HG03159 (cell line): ENCODE data around the gene EEFSEC.

Source experiments
- ATAC-seq: cut with Tn5 transposase; IDR thresholded peaks from one replicate; pipeline ENCODE4 v1.9.1; 2021; ENCODE audit warnings: mild to moderate bottlenecking, moderate library complexity; ENCODE audit not compliant: unreplicated experiment

Gene EEFSEC

DNA sequence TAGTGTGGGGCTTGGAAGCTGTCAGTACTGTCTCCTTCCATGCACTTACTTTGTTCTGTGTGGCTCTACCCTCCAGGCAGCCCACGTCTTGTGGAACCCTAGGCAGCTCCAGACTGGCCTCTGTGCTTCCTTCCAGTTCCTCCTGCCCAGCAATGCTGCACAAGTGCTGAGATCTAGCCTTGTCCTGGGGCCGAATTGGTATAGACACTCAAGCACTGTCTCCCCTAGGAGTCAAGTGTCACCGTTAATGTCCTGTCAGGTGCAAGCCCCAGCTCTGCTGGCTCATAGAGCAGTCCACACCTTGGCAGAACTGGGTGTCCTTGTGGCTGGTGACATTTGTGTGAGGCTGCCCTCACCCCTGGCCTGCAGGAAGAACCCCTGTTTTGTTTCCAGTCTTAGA, 130.1 kb downstream of the EEFSEC start:
- no peak for ATAC-seq

DNA sequence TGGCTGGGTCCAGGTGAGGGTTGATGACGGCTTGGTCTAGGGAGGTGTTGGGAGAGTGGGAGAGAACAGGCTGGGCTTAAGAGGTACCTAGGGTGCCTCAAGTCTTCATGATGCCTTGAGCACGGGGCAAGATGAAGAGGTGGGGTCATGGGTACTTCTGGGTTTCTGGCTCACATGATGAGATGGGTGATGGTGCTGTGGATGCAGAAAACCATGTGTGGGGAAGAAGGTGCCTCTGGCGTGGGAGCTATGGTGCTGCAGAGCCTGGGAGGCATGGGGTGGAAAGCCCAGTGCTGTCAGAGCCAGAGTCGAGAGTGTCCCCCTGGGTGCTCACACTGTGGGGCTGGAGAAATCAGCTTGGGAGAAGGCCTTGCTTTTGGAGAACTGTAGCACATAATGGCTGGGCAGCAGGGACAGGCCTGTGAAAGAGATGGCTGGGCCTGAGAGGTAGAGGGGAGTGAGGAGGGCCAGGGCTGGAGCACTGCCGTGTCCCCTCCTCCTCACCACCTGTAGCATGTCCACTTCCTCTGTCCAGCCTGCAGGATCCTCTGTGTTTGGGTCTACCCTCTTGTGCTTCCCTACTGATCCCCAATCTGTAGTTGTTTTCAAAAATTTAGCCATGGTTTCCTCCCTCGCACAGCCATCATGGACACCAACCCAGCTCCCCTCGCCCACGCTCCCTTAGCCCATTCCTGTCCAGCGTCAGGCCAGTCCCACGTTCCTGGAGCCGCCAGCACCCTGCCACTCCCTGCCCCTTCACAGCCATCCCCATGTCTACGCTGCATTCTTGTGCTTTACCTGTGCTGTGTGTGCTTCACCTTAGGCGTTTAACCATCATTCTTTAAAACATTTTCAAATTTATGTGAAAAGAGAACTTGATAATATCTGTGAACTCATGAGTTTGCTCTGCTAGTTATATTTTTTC, 132.0 kb downstream of the EEFSEC start:
- ATAC-seq, result no peak

DNA sequence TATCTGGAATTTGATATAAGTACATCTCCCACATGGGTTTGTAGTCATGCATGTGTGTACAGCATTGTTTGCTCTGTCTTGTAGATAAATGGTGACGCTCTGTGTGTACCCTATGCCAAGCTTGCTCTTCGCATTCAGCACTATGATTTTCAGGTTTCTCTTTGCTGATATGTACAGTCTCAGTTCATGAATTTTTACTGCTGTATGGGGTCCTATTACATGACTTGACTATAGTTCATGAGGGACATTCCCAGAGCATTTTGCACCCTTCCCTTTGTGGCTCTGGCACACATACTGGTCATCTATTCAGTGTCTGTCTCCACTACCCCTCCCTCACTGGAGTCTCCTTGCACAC, 132.7 kb downstream of the EEFSEC start:
- no peak for ATAC-seq

DNA sequence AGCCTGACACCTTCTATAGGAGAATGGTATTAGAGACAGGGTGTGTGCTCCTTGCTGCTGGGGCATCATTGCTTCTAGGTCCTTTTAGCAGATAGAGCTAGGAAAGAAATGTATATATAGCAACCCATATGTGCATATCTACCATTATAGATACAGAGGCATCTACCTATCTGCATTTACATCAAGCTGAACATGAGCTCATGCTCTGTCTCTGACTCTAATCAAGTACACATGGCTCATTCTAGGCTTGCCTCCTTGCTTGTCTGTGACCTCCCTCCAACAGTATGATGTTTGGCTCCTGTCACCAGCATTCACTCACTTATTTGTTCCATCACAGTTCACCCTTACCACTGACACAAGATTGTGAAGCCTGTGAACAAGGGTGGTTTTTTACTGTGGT, 133.4 kb downstream of the EEFSEC start:
- ATAC-seq, result no peak

DNA sequence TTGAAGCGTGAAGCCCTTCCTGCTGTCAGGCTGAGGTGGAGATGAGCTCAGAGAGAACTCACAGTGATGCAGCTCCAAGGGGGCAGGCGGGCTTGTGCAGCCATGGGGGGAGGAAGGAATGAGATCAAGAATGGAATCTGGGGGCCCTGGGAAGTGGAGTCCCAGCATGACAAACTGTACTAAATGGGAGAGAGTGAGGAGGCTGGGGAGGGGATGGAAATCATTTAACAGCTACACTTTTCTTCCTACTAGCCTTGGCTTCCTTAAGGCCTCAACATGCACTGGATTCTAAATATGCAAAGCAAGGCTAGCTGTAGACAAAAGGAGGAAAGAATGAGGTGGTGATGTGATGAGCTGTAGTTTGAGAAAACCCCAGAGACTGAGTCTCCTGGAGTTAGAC, 133.9 kb downstream of the EEFSEC start:
- no peak for ATAC-seq

DNA sequence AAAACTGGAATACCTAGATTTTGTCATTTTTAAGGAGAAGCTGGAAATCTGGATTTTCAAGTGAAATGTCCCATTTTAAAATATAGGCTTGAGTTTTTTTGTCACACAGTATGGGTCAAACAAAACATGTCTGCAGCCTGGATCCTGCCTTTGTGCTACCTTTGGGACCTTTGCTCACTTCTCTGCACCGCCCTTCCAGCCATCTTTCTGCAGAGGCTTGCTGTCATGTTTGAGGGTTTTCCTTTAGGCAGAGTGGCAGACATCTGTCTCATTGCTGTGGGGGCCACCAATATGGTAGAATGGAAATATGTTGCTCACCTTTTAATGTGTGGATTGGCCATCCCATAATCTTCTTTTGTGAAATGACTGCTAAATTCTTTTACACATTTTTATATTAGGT, 136.3 kb downstream of the EEFSEC start:
- no peak for ATAC-seq

DNA sequence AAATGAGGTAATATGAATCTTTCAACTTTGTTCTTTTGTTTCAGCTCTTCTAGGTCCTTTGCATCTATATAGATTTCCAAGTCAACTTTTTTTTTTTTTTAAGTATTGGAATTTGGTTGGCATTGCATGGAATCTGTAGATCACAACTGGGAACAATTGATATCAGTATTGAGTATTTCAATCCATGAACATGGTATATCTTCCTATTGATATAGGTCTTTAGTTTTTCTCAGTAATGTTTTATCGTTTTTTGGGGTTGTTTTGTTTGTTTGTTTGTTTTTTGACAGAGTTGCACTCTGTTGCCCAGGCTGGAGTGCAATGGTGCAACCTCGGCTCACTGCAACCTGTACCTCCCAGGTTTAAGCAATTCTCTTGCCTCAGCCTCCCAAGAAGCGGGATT, 137.2 kb downstream of the EEFSEC start:
- ATAC-seq, result no peak

DNA sequence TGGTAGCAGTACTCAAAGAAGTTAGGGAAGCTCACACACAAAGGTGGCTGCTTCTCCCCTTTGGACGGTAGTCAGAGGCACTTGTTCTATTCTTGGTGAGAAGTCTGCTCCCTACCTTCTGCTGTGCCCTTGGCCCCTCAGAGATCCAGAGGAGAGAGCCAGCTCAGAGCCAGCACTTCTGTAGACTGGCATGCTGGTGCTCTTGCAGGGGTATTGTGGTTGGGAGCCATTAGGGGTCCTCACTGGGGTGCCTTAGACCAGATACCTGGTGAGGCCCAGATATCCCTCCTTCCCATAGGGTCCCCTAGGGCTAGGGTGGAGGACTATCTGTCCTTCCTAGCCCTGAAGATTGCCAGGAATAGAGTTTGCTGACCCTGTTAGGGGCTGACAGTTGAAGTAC, 140.6 kb downstream of the EEFSEC start:
- ATAC-seq, result no peak

DNA sequence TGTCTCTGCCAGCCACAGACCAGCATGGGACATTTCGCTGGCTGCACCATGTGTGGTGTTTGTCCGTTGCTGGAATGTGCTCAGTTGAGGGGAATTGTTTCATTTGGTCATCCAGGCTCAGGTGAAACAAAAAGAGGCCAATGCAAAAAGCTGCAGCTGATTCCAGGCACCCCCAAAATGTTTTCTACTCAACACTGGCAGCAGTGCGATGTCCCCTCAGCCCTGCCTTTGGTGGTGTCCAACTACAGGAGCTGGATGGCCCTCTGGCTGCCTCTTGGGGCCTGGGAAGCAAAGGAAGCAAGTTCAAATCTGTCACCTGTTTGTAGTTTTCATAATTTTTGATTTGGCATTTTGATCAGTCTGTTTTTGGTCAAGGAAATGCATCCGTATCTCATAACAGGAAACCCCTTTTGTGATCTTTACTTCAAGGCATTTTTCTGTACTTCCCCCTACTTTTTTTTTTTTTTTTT, 141.8 kb downstream of the EEFSEC start:
- ATAC-seq, result no peak

DNA sequence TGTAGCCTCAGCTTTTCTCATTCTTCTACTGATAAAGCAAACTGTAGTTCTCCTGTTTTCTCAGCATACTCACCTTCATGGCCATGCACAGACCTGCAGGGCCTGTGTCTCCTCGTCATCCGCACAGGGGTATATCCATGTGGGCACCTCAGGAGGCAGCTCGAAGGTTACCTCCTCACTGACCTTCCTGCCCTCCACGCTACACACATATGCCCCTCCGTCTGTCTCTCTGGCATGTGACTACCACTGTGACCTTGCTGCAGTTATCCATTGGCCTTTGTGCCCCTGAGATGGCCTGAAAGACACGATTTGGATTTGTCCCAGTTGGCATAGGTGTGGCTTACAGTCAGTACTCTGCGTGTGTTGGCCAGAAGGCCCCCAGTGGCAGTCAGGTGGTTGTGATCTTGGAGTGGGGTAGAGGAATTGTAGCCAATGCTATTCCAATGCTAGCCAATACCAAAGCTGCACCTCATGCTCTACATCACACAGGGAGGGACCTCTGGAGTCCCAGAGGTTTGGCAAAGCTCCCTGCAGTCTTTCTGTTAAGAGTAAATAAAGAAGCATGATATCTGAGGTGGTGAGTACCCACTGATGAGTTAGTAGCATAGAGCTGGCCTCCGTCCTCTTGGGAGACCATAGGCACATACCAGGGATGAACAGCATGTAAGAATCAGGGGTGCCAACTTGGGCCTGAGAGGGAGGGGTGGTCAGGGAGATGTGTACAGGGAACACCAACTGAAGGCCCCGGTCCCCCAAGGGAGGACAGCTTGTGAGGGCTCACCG, 143.4 kb downstream of the EEFSEC start:
- no peak for ATAC-seq

DNA sequence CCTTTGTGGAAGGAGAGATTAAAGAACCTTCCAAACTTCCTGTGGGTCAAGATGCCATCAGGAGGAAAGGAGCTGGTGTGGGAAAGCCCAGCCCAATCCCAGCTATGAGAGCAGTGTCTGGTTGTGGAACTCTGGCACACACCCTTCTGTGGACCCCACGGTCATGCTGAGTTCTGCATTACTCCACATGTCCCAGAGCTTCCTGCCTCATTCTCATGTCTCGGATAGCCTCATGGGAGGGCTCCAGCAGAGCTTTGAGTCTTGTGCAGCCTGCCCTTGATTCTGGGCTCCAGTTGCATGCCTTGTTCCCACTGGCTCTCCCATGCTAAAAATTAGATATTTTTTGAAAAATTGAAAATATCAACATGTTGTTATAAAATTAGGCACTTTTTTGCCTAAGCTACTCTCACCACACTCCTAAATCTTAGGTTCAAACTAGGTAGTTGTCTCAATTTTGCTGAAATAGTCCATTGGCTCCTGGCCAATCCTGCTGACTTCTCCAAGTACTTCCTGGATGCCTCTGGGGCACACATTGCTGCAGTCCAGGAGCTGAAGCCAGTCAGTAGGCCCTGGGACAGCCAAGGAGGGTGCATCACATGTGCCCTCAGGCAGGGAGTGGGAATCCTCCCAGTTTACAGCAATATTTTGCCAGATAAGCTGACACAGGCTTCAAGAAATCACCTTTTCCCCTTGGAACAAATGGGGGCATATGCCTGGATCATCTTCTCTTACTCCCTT, 144.3 kb downstream of the EEFSEC start:
- ATAC-seq, result no peak

DNA sequence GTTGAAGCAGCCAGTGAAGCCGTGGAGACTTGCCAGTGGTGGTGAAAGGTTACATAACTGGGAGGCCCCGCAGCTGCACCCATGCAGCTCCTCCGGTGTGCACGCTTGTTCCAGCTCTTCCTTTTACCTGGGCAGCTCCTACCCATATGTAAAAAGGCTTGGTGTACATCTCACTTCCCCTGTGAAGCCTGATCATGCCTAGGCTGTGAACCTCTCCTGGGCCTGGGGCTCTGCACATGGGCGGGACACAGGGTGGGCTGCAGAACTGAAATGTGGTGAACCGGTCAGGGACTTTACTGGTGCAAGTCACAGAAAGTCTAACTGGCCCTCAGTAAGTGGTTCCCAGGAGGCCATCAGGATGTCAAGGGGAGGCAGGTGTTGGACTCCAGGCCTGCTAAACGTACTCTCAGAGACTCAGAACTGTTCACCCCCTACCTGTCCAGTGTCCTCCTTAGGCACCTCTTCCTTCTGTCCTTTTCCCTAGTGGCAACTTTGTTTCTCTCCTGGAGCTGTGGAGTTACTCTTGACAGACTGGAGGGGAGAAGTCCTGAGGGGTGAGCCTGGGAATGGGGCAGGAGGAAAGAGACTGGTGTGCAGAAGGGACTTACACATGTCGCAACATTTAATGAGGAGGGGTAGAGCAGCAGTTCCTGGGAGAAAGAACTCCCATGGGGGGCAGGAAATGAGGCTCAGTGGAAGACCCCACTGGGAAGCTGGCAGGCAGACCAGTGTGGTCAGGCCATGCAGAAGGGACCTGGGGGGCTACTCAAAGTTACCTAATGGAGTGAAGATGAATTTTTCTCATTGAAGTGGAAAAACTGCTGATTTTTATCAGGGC, 148.1 kb downstream of the EEFSEC start:
- ATAC-seq, result no peak

DNA sequence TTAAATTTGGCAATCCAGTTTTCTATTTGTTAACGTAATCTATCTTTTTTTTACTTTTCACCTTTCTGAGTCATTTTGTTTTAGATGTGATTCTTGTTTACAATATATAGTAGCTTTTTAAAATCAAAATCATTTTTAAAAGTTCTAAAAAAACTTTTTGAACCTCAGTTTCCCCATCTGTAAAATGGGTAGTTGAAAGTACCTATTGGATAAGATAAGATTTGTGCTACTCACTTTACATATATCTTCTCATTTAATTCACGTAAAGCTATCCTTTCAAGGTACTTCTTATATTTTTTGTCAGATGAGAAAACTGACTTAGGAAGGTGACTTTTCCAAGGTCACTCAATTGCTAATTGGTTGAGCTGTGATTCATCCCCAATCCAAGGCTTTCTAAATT, 153.2 kb downstream of the EEFSEC start:
- ATAC-seq, result no peak

DNA sequence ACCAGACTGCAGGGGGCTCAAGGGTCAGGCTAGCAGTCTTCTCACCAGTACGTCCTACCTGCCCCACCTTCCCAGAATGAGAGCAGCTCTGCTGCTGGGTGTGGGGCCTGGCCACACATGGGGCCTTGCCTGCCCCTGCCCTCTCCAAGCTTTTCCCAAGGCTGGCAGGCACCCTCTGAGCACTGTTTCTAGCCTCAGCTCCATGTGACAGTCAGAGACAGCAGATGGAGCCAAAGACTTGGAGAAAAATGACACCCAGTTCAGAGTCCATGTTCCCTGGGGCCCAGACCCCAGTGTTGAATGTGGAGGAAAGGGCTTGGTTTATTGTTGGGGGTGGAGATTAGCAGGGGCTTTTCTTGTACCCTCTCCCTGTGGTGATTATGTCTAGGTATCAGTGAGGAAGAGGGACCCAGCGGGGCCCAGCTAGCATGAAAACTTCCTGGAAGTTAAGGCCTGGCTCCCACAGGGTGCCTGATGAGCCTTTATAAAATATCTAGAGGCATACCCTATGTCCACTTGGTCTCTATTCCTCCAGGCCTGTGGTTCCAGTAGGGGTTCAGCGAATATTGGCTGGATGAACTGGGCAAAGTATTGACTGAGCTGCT, 153.8 kb downstream of the EEFSEC start:
- ATAC-seq, result no peak

DNA sequence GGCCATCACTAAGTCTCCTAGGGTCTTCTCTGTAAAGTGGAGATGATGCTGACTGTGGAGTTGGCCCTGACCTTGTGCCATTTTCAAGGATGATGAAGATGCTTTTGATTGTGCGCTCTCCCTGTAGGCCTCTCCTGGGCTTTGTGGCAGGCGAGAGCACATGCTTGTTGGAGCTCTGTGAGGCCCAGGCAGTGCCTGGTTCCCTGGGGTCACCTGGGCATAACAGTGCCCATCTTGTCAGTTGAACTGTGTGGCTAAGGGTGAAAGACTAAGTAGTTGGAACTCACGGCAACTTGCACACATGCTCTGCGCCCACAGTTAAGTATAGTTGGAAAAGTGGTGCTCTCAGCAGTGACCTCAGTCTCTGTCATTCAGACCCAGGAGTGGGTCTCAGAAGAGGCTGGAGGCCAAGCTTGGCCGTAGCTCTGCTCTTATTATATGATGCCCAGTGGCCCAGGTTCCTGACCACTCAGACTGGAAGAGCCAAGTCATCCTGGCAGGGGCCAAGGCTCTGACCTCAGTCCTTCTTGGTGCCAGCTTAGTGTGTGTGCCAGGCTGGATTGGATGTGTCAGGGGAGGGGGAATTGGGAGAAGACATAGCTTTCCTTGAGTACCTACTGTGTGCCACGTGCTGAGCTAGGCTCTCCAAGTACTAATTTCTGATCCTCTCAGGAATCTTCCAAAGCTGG, 154.6 kb downstream of the EEFSEC start:
- no peak for ATAC-seq

DNA sequence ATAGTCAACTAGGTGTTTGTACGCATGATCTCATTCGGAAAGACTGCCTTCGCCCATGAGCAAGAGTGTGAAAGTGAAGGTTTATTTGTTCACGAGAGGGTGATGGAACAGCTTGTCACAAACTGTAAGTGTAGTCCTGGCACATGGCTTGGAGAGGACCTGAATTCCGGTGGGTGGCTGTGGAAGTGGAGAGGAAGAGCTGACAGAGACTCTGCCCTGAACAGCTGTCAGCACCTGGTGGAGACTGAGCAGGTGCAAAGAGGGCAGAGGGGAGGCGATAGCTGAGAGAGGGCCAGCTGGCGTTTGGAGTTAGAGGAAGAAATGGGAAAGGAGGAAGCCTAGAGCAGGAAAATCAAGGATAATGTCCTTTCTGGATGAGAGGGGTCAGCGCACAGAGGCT, 155.7 kb downstream of the EEFSEC start:
- no peak for ATAC-seq

DNA sequence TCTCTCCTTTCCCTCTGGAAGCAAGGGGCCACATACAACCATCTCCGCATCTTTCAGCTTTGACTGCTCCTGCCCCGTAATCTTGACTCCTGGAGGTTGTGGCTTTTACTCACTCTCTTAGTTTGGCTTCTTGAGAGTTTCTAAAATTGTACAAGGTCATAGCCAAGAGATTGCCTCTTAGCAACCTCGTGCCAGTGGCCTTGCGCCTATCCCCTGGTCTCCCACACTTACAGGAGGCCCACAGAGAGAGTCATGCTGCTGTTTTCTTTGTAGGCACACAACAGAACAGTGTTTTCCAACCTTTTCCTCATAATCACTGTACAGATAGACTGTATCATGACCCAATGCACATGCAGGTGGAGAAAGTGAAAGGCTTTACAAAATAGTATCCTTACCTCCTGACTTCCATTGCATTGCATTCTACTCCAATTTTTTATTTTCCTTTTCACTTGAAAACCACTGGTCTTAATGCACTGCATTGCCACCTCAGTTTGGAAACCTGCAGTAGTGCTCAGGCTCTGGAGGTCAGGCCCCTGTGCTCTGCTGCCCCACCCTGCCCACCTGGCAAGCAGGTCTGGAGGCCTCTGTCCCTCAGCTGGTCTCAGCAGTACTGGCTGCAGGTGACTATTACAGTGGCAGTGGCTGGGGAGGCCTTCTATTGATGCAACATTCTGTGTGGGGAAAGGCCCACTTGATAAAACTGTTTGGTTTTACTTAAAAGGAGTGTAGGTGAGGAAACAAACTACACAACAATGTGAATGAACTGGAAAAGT, 157.2 kb downstream of the EEFSEC start:
- ATAC-seq, result no peak

DNA sequence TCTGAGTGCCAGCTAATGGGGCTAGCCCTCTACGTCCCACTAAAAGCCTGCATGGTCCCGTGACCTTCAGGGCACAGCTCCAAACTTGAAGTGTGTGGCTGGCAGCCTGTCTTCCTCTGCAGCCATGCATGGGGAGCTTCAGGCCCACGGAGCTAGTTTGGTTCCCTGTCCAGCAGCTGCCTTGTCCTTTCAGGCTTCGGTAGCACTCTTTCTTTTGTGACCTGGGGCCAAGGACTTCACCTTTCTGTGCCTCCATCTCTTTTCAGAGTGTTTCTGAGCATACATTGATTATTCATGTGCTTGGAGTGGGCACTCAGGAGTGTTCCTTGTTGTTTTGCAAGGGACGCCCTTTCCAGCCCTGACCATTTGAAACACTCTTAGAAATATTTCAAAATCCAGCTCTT, 158.2 kb downstream of the EEFSEC start:
- no peak for ATAC-seq

DNA sequence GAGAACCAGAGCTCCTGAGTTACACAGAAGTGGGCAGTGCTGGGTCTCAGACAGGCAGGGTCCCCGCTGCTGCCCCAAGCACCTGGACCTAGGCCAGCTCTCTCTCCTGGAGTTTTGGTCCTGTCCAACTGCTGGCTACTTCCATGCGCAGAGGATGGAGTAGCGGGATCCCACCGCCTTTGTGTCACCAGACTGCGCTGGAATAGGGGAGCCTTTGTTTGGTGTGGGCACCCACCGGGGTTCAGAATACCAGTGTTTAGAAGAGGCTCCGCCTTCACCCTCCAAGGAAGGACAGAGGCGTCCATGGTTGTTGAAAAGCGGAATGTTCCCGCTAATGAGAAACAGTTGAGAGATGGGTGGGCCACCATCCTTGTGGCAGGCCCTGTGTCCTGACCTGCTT, 159.0 kb downstream of the EEFSEC start:
- ATAC-seq, result no peak
